ENCODE measurements around the gene PNPLA7. TPM values are rescaled to one million over a fixed set of nuclear protein-coding genes. Genes with fewer than 3 reads are reported as not detected.

PNPLA7 gene
- total and polyA plus RNA-seq, 2 donors (not counting 1 experiment from before 2014, with no cell fraction given), result 18.7 to 29.9 TPM

DNA sequence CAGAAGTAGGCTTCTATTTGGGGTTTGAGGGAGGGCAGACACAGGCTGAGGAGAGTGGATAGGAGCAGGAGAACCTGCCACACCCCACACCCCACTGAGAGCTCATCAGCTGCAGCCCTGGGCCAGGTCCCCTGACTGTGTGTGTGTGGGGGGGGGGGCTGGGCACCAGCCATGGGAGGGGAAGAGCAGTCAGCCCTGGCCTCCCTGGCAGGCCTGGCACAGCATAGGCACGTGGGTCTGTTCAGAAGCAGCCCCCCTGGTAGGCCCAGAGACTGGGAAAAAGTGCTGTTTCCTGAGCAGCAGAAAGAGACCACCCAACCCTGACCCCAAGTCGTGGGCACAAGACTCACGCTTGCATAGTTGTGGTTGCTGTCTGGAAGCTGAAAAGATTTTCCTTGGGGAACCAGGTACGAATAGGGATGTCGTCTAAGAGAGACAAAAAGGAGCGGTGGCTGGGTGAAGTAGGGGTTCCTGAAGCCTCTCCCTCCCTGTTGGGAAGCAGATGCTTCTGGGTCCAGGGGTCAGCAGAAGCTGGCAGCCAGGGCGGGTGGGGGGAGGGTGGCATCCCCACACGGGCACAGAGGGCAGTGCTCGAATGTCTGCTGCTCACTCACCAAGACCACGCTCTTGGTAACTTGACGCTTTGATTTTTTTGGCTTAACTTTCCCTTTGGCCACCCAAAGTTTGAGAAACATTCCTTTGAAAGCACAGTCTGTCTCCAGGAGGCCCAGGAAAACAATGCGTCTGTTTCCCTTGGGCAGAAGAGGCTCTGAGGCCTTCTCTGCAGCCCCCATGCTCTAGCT, 93.9 kb downstream of the PNPLA7 start:
- H3K27ac ChIP-seq (ENCODE audit: low read length in 2 of 2), result no peak overlapping the region
- H3K9me3 ChIP-seq (ENCODE audit: control extremely low read depth in 1 of 3, control insufficient read depth in 2 of 3, insufficient read depth in 1 of 3, low read length in 2 of 3), result peaks cover 0 to 6% (median 0%) of the 10 kb centered on the region in 3 donors
- no peaks in the 10 kb centered on the region for H3K27me3 Mint-ChIP-seq
- intact Hi-C loops (cut with micrococcal nuclease), result loop anchor here (10.0 kb wide), 1 partner anchor 661 kb away; the partner anchor contains the start of genes CCDC183 and TMEM141
- TF ChIP-seq EZH2 (IDR thresholded peaks at IDR 0.05; ENCODE audit: borderline replicate concordance, insufficient read depth, low read depth, low read length, poor library complexity, severe bottlenecking), result no peak
- H3K4me3 Mint-ChIP-seq, result peak overlapping the region; percentile 44
- H3K27me3 ChIP-seq (replicated peaks in 1 of 4; ENCODE audit: control extremely low read depth in 1 of 4, control insufficient read depth in 3 of 4, insufficient read depth in 4 of 4, low read length in 3 of 4), result no peaks in the 10 kb centered on the region
- H3K4me1 Mint-ChIP-seq, result peaks cover 37% of the 10 kb centered on the region
- no peak overlapping the region for H3K4me3 ChIP-seq (ENCODE audit: control extremely low read depth in 1 of 5, extremely low read depth in 1 of 5, insufficient read depth in 1 of 5, low read depth in 2 of 5, low read length in 4 of 5)
- 79% methylated on average over 12 of the region's 12 CpGs for WGBS (ENCODE audit: insufficient coverage)
- peaks cover 6% of the 10 kb centered on the region for H3K79me2 ChIP-seq (ENCODE audit: control insufficient read depth, insufficient read depth, low read length)
- no peak overlapping the region for H3K4me2 ChIP-seq (replicated peaks; ENCODE audit: low read depth, low read length, poor library complexity, severe bottlenecking)
- H3K9ac ChIP-seq (ENCODE audit: low read length), result no peak overlapping the region
- H4K20me1 ChIP-seq (ENCODE audit: control insufficient read depth, insufficient read depth, low read length, poor library complexity, severe bottlenecking), result peaks cover 16% of the 10 kb centered on the region
- peaks cover 56 to 69% of the 10 kb centered on the region in 2 donors for H3K4me1 ChIP-seq (ENCODE audit: control insufficient read depth in 2 of 2, insufficient read depth in 2 of 2, low read length in 2 of 2)
- H3K9me3 Mint-ChIP-seq (ENCODE audit: insufficient read depth), result no peaks in the 10 kb centered on the region
- ChIA-PET POLR2A (no interaction called here), CTCF (no interaction called here)
- peak; percentile 34 for DNase-seq
- H3K27ac Mint-ChIP-seq, result peak overlapping the region; percentile 6
- no peak for ATAC-seq (ENCODE audit: low read depth)
- peaks cover 0 to 3% of the 10 kb centered on the region in 2 experiments for H3K36me3 ChIP-seq (replicated peaks in 1 of 2; ENCODE audit: control extremely low read depth in 1 of 2, control insufficient read depth in 1 of 2, extremely low read depth in 1 of 2, insufficient read depth in 2 of 2, low read length in 1 of 2)
- H2AFZ ChIP-seq (ENCODE audit: insufficient read depth, low read depth, low read length, poor library complexity, severe bottlenecking), result no peak overlapping the region

DNA sequence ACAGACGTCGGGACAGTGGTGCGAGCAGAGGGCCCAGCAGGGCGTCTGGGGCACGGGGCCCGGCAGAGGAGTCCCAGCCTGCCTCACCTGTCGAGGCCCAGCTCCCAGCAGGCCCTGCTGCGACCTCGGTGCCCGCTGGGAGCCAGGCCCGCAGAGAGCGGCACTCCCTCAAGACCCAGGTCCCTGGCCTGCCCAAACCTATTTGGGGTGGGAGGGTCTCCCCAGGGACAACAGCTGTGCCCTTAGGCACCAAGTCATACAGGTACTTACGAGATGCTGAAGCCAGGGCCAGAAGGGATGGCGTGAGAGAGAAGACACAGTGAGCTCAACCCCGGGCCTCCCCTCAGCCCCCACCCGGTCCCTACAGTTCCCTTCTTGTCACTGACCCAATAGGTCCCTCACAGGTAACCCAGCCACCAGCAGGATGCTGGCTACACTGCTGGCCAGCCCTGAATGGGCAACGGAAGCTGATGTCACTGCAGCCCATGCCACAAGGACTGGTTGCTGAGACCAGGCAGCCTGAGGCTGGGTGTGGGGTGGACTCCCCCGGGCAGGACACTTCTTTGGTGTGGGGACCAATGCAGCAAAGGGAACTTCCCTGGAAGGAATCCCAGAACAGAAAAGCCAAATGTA, 94.7 kb downstream of the PNPLA7 start:
- 91% methylated on average over 16 of the region's 18 CpGs for WGBS (ENCODE audit: insufficient coverage)
- H3K27me3 ChIP-seq (replicated peaks in 1 of 4; ENCODE audit: control extremely low read depth in 1 of 4, control insufficient read depth in 3 of 4, insufficient read depth in 4 of 4, low read length in 3 of 4), result no peaks in the 10 kb centered on the region
- peak overlapping the region; percentile 91 for H3K4me2 ChIP-seq (replicated peaks; ENCODE audit: low read depth, low read length, poor library complexity, severe bottlenecking)
- peaks cover 6% of the 10 kb centered on the region for H3K79me2 ChIP-seq (ENCODE audit: control insufficient read depth, insufficient read depth, low read length)
- H3K4me1 ChIP-seq (ENCODE audit: control insufficient read depth in 2 of 2, insufficient read depth in 2 of 2, low read length in 2 of 2), result peaks cover 48 to 63% of the 10 kb centered on the region in 2 donors
- ATAC-seq (ENCODE audit: low read depth) (no peak), DNase-seq (peak; percentile 44)
- H3K36me3 ChIP-seq (replicated peaks in 1 of 2; ENCODE audit: control extremely low read depth in 1 of 2, control insufficient read depth in 1 of 2, extremely low read depth in 1 of 2, insufficient read depth in 2 of 2, low read length in 1 of 2), result peaks cover 0 to 3% of the 10 kb centered on the region in 2 experiments
- intact Hi-C loops (cut with micrococcal nuclease), result loop anchor here (2.0 to 10.0 kb wide), 2 partner anchors 95 to 661 kb away; partner anchors contain the start of genes CCDC183, MRPL41, PNPLA7 and TMEM141
- ChIA-PET POLR2A (no interaction called here), CTCF (no interaction called here)
- H3K27ac ChIP-seq (ENCODE audit: low read length in 2 of 2), result no peak overlapping the region
- Mint-ChIP-seq H3K4me1 (peaks cover 34% of the 10 kb centered on the region), H3K4me3 (peak overlapping the region; percentile 44), H3K9me3 (ENCODE audit: insufficient read depth) (no peaks in the 10 kb centered on the region), H3K27me3 (no peaks in the 10 kb centered on the region), H3K27ac (no peak overlapping the region)
- H4K20me1 ChIP-seq (ENCODE audit: control insufficient read depth, insufficient read depth, low read length, poor library complexity, severe bottlenecking), result peaks cover 16% of the 10 kb centered on the region
- no peak for TF ChIP-seq EZH2 (IDR thresholded peaks at IDR 0.05; ENCODE audit: borderline replicate concordance, insufficient read depth, low read depth, low read length, poor library complexity, severe bottlenecking)
- no peak for TF ChIP-seq CTCF (IDR thresholded peaks at IDR 0.05)
- no peak overlapping the region for H3K4me3 ChIP-seq (ENCODE audit: control extremely low read depth in 1 of 5, extremely low read depth in 1 of 5, insufficient read depth in 1 of 5, low read depth in 2 of 5, low read length in 4 of 5)
- no peak overlapping the region for H2AFZ ChIP-seq (ENCODE audit: insufficient read depth, low read depth, low read length, poor library complexity, severe bottlenecking)
- peaks cover 0 to 6% (median 0%) of the 10 kb centered on the region in 3 donors for H3K9me3 ChIP-seq (ENCODE audit: control extremely low read depth in 1 of 3, control insufficient read depth in 2 of 3, insufficient read depth in 1 of 3, low read length in 2 of 3)
- no peak overlapping the region for H3K9ac ChIP-seq (ENCODE audit: low read length)

Data from B cell (primary cell).